GM21367 (cell line): Measurements from ENCODE around the gene GUCA2B.

Source experiments
- ATAC-seq: cut with Tn5 transposase; IDR thresholded peaks from one replicate; pipeline ENCODE4 v1.9.1; 2021; ENCODE audit not compliant: unreplicated experiment

Gene GUCA2B

GRCh38 chr1:42165511-42166210 is 12.5 kb downstream of the GUCA2B start:
- ATAC-seq = no peak

GRCh38 chr1:42167611-42168390 is 14.6 kb downstream of the GUCA2B start:
- no peak for ATAC-seq

GRCh38 chr1:42168391-42168670 is 15.1 kb downstream of the GUCA2B start:
- ATAC-seq = no peak

- no peak for ATAC-seq
Observed at GRCh38 chr1:42168763-42169162, 15.6 kb downstream of the GUCA2B start.

- ATAC-seq = no peak
Observed at GRCh38 chr1:42170779-42171621, 17.8 kb downstream of the GUCA2B start.

- ATAC-seq = no peak
Observed at GRCh38 chr1:42171679-42172266, 18.6 kb downstream of the GUCA2B start.

- ATAC-seq = no peak
Observed at GRCh38 chr1:42172381-42173133, 19.3 kb downstream of the GUCA2B start.

- no peak for ATAC-seq
Observed at GRCh38 chr1:42173155-42173933, 20.1 kb downstream of the GUCA2B start.

GRCh38 chr1:42173961-42174735 is 20.9 kb downstream of the GUCA2B start:
- no peak for ATAC-seq

- ATAC-seq = no peak
Observed at GRCh38 chr1:42175314-42176054, 22.3 kb downstream of the GUCA2B start.

GRCh38 chr1:42176902-42177519 is 23.8 kb downstream of the GUCA2B start:
- ATAC-seq = no peak

GRCh38 chr1:42177541-42177981 is 24.4 kb downstream of the GUCA2B start:
- no peak for ATAC-seq

GRCh38 chr1:42178249-42178648 is 25.0 kb downstream of the GUCA2B start:
- ATAC-seq = no peak

- ATAC-seq = no peak
Observed at GRCh38 chr1:42179275-42179674, 26.1 kb downstream of the GUCA2B start.

- no peak for ATAC-seq
Observed at GRCh38 chr1:42179900-42180329, 26.7 kb downstream of the GUCA2B start.

GRCh38 chr1:42181687-42182086 is 28.5 kb downstream of the GUCA2B start:
- ATAC-seq = no peak

- ATAC-seq = no peak
Observed at GRCh38 chr1:42183210-42183956, 30.2 kb downstream of the GUCA2B start.
